GM19452 (cell line): ENCODE results near the gene DLG2.

ENCODE experiments used
- ATAC-seq: cut with Tn5 transposase; IDR thresholded peaks from one replicate; pipeline ENCODE4 v1.9.1; 2021; ENCODE audit not compliant: unreplicated experiment

DLG2 gene

GRCh38 chr11:84069048-84069447 lies 1558.1 kb downstream of the DLG2 start:
- no peak for ATAC-seq

GRCh38 chr11:84061726-84062125 lies 1565.4 kb downstream of the DLG2 start:
- no peak for ATAC-seq

GRCh38 chr11:84056653-84057376 lies 1570.3 kb downstream of the DLG2 start:
- no peak for ATAC-seq

- no peak for ATAC-seq
Observed at GRCh38 chr11:84045146-84045545, 1582.0 kb downstream of the DLG2 start.

GRCh38 chr11:84044706-84045105 lies 1582.4 kb downstream of the DLG2 start:
- no peak for ATAC-seq

- ATAC-seq: no peak
Observed at GRCh38 chr11:84036664-84037194, 1590.4 kb downstream of the DLG2 start.

- ATAC-seq: no peak
Observed at GRCh38 chr11:84035645-84036044, 1591.5 kb downstream of the DLG2 start.

GRCh38 chr11:84034484-84034883 lies 1592.7 kb downstream of the DLG2 start:
- no peak for ATAC-seq

- no peak for ATAC-seq
Observed at GRCh38 chr11:84024266-84024665, 1602.9 kb downstream of the DLG2 start.

GRCh38 chr11:84022695-84023094 lies 1604.4 kb downstream of the DLG2 start:
- ATAC-seq: no peak

GRCh38 chr11:84022201-84022600 lies 1604.9 kb downstream of the DLG2 start:
- no peak for ATAC-seq

- ATAC-seq: no peak
Observed at GRCh38 chr11:84021291-84021690, 1605.9 kb downstream of the DLG2 start.

- ATAC-seq: no peak
Observed at GRCh38 chr11:84019571-84020194, 1607.5 kb downstream of the DLG2 start.

- ATAC-seq: no peak
Observed at GRCh38 chr11:84014539-84014938, 1612.6 kb downstream of the DLG2 start.

- no peak for ATAC-seq
Observed at GRCh38 chr11:84012171-84012826, 1614.8 kb downstream of the DLG2 start.

- ATAC-seq: no peak
Observed at GRCh38 chr11:84003181-84003580, 1624.0 kb downstream of the DLG2 start.

GRCh38 chr11:83998921-83999320 lies 1628.2 kb downstream of the DLG2 start:
- no peak for ATAC-seq

- ATAC-seq: no peak
Observed at GRCh38 chr11:83990160-83990733, 1636.9 kb downstream of the DLG2 start.

GRCh38 chr11:83982825-83983224 lies 1644.3 kb downstream of the DLG2 start:
- no peak for ATAC-seq

GRCh38 chr11:83979593-83979992 lies 1647.6 kb downstream of the DLG2 start:
- no peak for ATAC-seq

- no peak for ATAC-seq
Observed at GRCh38 chr11:83978942-83979341, 1648.2 kb downstream of the DLG2 start.

- ATAC-seq: no peak
Observed at GRCh38 chr11:83976086-83976485, 1651.1 kb downstream of the DLG2 start.
